Stimulated activated CD4-positive, alpha-beta T cell treated with anti-CD3 and anti-CD28 coated beads, TNF-alpha, amount 100 ng/mL, for 24 hours (primary cell): ENCODE measurements around the gene MYO1E.
"Not testable (repeated sequence)": the region's sequence is repeated elsewhere in the genome, so short reads cannot be mapped to it uniquely, and the experiment has no call there.

Source experiments
- DNase-seq, 3 experiments: peaks; one replicate each; pipeline ENCODE4 v3.0.0-alpha.2; 2020; ENCODE audit warnings: low read depth in 3 of 3

The MYO1E gene

DNA sequence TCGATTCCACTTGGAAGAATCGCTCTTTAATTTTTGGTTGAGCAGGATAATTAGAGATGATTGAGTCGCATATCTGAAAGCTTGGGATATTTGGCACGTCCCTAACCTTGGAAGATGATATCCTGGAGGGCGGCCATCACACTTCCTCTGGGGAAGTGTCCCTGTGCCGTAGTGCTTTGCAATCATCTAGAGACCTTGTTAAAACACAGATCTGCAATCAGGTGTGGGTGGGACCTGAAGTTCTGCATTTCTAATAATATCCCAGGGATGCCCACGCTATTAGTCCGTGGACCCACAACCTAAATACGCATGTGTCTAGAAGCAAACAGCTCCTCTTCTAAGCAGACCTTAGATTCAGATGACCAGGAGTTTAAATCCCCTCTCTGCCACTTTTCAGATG, 20.5 kb downstream of the MYO1E start:
- no peak for DNase-seq

DNA sequence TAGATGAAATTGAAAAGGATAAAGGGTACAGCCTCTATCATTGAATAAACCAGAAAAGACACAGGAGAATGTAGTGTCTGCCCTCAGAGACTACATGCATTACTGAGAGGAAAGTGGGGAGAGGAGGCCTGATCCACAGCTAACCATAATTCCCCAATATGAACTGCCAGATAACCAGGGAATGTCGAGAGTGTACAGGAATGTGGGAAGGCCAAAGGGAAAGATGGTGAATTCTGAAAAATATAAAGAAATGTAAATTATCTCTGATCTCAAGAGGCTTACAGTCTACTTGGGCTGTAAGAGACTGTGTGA, 22.3 kb downstream of the MYO1E start:
- DNase-seq = no peak

DNA sequence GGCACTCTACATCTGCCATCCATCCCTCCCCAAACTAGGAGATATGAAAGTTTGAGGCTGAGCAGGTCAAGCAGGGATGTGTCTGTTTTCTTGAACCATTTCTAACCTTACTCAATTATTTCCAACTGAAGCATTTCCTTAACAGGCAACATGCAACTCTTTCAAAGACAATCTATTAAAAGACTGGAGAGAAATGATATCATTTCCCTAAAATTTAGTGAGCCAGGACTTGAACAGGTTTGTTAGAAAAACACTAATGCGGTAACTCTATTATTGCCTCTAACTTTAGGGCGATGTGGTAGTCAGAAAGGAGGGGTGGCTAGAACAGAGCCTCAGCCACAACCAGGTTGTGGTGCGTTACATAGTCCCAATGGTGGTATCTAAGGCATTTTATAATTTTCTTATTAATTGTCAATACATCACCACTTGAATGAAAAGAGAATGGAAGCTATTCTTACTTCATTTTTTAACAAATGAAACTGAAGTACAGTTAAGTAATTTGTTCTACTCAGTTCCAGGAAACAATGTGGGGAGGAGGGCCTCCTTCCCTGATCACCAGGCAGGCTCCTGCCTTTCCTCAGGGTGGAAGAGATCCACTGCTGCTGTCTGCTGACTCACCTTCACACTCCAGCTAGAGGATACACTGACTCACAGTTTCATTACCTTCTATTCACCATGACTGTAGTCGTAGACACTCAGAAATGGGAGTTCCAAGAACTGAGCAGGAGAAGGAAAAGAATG, 22.8 kb downstream of the MYO1E start:
- peak in 1 of 3 experiments; percentile 9 for DNase-seq

DNA sequence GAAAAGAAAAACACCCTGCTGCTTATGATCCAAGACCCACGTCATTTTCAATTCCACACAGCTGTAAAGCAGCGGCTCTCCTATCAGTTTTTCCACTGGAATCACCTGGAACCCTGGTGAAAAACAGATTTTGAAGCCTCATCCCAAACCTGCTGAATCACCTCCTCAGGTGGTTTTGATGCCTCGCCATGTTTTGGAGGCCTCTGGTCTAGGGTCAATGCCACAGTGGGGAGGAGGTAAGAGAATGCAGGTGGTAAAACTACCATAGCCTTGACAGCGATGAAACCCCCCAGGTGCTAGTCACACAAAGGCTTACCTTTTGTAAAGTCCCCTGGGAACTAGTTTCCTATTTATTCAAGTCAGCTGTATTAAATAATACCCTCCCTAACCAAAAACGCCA, 24.8 kb downstream of the MYO1E start:
- DNase-seq = no peak

DNA sequence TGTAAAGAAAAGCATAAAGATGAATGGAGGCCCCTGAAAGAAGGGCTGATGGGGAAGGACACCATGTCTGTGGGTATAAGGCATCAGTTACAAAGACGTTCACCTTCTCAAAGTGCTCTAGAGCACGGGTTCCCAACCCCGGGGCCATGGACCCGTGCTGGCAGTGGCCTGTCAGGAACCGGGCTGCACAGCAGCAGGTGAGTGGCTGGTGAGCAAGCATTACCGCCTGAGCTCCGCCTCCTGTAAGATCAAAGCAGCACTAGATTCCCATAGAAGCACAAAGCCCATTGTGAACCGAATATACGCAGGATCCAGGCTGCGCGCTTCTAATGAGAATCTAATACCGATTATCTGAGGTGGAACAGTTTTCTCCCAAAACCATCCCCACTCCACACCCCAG, 25.7 kb downstream of the MYO1E start:
- no peak for DNase-seq

DNA sequence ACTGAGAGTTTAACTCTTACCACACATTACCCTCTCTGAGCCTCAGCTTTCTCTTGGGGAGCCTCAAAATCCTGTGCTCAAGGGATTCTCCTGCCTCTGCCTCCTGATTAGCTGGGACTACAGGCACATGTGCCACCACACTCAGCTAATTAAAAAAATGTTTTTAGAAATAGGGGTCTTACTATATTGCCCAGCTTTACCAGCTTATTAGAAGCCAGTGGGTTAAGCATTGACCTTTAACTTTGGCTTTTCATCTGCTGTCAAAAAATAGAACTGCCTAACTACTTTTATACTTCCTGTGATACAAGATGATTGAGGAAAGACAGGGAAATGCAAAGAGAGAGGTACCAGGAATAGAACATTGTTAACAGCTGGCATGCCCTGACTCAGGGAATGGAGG, 27.3 kb downstream of the MYO1E start:
- no peak for DNase-seq

DNA sequence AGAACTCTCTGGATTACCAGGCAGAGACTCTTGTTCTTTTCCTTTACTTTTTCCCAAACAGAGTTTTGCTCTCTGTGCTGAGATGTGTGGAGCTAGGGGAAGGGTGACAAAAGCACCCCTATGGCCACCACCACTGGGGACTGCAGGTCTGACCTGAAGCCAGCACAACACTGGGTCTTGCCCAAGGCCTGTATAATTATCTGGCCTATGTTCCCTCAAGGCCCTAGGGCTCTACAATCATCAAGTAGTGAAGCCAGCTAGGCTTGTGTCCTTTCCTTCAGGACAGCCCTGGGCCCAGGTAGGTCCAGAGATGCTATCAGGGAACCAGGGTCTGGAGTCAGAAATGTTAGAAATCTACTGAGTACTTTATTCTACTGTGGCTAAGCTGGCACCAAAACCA, 28.4 kb downstream of the MYO1E start:
- no peak for DNase-seq

DNA sequence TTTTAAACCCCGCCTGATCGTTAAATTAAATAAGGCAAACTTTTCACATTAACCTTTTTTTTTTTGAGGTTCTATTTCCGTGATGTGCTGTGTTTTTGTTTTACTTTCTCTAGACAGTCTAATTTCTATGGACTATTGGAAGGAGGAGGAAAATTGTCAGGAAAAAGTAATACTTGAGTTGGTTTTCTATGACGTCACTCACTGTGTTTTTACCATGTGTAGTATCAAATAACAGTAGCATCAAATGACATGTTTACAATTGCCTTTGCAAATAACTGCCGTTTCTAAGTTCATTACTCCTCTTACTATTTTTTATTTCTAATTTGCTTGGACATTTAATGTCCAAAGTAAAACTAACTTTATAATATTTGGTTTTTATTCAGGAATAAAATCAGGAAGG, 32.3 kb downstream of the MYO1E start:
- no peak for DNase-seq

DNA sequence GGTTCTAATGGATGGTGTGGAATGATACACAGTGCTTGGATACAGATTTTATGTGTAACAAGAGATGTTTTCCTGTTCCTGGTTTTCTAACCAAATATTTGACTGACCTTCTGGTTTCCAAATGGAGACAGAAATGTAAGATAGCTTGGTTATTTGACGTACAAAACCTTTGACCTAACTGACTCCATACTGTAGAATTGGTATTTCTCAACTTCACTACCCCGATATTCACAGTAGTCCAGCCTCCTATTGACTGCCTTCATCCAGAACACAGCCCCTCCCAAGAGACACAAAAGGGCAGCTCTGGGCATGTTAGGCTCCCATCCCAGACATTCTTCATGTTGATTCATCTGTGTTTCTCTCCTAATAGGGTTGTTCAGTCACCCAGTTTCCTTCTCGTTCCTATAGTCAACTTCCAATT, 33.4 kb downstream of the MYO1E start:
- DNase-seq = no peak

DNA sequence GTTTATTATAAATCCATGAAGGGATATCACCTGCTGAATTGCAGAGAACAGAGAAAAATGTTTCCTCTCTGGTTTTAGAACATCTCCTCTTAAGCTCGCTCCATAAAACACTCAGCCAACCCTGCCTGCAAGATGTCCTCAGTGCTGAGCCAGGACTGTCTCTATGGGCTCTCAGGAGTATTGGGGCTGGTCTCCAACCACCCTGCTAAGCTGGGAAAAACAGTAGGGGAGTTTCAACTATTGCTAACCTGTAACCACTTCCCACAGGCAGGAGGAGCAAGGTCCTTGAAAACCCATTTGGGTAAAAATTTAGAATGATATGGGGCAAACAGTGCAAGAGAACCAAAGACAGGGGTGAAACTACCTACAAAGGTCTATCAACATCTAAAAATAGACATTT, 34.3 kb downstream of the MYO1E start:
- DNase-seq = no peak

DNA sequence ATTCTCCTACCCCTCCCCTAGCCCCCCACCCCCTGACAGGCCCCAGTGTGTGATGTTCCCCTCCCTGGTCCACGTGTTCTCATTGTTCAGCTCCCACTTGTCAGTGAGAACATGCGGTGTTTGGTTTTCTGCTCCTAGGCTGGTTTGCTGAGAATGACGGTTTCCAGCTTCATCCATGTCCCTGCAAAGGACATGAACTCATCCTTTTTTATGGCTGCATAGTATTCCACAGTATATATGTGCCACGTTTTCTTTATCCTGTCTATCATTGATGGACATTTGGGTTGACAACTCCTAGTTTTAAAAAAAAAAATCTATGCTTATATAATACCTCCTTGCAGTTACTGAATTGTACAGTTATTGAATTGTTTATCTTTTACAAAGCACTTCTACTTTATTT, 35.9 kb downstream of the MYO1E start:
- DNase-seq = not testable (repeated sequence)

DNA sequence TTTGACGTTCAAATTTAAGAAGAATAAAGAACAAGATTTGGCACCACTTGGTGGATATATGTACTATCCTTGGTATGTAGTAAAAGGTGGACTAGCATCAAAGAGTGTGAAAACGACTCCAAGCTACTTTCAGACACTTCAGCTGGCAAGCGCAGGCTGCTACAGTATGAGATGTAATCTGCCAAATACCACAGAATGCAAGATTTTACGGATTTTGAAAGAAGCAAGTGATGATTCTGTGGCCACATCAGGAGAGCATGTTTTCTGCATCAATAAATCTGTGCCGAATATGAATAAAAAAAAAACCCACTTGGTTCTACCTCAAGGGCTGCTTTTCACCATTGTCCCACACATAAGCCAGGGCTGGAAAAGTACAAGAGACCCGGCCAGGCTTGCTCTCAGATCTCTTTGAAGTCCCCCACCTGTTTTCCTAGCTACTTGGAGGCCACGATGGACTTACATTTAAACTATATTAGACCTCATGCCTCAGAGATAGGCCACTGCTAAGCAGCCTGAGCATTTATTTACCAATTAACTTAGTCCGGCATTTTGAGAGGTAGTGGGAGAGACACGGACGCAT, 37.4 kb downstream of the MYO1E start:
- DNase-seq = no peak

DNA sequence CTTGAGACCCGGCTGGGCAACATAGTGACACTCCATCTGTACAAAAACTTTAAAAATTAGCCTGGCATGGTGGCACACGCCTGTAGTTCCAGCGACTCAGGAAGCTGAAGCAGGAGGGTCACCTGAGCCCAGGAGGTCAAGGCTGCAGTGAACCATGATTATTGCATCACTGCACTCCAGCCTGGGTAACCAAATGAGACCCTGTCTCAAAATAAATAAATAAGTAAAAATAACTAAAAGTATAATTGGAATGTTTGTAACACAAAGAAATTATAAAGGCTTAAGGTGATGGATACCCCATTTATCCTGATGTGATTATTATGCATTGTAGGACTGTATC, 38.6 kb downstream of the MYO1E start:
- DNase-seq = no peak

DNA sequence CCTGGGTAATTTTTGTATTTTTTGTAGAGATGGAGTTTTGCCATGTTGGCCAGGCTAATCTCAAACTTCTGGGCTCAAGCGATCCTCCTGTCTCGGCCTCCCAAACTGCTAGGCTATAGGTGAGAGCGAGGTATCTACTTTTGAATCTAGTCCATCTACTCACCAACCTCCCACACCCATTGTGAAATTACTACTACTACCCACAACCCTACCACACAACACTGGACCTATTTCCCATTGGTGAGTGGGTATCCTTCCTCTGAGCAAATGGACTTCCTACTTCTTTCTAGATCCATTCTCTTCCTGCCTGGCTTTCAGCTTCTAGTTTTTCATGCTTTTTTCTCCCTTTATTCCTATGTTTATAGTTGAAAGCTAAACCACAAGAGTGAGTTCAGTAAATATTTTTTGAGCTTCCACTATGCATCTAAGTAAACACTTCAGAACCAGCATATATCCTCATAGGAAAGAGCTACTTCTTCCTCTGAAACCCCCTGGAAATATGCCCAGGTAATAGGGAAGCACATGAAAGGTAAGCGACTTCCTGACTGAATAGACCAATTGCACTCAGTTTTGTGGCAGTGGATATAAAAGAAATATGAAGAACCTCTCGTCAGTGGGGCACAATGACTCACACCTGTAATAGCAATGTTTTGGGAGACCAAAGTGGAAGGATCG, 39.1 kb downstream of the MYO1E start:
- DNase-seq = no peak

DNA sequence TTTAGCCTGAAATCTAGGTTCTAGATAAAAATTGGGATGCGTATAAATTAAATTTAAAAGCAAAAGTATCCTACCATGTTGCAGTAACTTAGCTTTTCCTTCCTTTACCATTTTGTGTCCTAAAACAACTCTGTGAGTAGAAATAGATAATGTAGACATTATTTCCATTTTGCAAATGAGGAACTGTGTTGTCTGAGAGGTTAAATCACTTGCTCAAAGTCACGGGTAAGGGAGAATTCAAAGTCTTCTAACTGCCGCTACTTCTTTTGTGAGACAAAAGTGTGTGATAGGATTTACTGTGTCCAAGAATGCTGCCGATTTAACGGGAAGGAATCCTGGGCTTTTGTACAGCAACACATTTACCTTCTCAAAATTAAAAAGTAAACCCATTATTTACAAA, 40.7 kb downstream of the MYO1E start:
- no peak for DNase-seq

DNA sequence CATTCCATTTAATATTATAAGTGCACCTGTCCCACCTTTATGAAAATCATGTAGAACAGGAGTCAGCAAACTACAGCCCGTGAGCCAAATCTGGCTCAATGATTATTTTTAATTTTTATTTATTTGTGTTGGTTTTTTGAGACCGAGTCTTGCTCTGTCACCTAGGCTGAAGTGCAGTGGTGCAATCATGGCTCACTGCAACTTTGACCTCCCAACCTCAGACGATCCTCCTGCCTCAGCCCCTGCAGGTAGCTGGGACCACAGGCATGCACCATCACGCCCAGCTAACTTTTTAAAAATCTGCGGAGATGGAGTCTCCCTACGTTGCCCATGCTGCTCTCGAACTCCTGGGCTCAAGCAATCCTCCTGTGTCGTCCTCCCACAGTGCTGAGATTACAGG, 42.0 kb downstream of the MYO1E start:
- DNase-seq = no peak

DNA sequence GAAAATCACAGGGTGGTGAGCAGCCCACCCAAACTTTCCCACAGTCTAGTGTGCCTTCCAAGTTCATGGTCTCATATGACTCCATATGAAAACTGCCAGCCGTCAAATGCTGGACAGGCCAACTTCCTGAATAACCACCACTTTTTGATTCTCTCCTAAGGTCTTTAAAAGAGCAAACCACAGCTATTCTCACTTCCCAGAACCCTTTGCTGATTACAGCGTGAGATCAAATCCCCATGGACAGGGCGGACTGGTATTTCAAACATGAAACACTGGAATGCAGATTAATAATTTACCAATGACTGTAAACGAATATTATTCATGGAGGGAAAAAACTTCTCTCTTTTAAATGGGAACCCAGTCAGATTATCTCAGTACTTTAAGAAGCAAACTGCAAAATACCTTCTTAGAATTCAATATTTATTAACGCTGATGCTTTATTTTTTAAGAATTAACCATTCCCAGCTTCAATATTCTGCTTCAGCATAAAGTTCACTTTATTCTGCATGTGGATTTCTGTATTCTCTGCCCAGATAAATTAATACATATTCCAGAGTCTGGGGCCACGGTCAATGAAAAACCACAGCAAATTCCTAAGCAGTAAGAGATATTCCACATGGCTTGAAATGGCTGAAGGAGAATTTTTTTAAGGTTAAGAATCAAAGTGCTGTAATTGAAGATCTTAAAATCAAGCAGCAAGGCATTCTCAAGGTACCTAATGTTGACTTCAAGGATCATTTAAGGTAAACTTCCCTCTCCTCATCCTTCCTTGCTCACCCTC, 42.9 kb downstream of the MYO1E start:
- DNase-seq = no peak

DNA sequence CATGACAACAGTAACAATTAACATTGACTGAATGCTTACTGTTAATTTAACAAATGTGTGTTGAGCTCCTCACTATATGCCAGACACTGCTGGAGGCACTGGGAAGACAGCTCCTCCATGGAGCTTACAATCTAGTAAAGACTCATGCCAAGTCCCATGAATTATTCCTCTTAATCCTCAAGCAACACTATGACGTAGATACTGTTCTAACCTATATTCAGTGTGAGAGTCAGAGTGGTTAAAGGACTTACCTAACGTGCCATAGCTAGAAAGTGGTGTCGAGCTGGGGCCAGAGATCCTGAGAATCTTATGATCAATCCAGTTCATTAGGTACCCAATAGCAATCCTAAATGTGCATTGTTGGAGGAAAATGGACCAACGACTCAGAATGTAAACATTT, 43.6 kb downstream of the MYO1E start:
- no peak for DNase-seq

DNA sequence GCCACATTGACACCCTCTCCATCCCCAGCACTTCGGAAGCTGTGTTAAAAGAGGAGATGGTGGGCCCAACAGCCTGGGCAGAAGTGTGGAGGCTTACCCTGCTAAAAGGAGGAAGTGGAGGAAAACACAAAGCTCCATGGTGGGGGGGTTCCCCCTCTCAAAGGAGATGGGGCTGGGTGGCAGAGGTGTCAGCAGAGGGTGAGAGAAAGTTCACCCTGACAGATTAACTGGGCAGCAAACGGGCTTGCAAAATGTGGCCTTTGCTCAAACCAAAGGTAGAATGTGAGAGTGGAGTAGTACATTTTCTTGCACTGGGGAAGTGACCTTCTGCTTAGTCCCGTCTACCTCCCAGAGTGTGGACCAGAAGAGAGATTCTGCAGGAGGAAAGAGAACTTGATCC, 44.7 kb downstream of the MYO1E start:
- no peak for DNase-seq

DNA sequence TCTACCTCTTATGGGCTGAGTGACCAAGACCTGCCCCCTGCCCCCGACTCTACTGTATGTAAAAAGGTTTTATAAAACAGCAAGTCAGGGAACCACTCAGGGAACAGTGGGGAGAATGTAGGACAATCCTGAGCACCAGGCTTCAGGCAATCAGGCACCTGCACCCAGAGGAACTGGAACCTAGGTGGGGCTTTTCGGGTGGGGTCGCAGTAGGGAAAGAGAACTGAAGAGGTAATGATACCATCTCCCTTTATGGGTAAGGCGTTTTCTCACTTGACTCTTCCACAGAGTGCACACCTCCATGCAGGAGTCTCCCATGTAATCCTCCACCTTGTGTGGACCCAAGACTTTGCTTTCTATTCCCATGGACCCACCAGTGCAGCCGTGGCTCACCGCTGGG, 45.8 kb downstream of the MYO1E start:
- DNase-seq = no peak

DNA sequence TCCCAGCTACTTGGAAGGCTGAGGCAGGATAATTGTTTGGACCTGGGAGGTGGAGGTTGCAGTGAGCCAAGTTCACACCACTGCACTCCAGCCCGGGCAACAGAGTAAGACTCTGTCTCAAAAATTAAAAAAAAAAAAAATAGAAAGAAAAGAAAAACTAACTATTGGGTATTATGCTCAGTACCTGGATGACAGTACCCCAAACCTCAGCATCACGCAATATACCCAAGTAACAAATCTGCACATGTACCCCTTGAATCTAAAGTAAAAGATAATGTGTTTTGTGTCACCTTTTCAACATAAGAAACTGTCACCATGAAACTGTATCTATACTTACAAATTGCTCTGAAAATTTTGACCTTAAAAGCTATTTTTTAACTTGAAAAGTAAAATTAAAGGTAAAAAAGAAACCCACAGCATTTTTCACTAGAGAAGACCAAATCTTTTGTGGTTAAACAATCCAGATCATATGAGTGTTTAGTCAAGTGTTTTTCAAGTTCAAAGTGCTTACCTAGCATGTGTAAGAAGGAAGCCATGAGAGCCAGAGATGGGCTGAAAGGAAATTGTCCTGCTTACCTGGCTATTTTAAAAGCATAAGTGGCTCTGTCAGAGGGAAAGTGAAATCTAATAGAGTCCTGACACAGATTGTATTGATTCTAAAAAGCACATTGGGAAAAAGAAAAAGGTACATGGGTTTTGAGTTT, 50.5 kb downstream of the MYO1E start:
- DNase-seq = no peak

DNA sequence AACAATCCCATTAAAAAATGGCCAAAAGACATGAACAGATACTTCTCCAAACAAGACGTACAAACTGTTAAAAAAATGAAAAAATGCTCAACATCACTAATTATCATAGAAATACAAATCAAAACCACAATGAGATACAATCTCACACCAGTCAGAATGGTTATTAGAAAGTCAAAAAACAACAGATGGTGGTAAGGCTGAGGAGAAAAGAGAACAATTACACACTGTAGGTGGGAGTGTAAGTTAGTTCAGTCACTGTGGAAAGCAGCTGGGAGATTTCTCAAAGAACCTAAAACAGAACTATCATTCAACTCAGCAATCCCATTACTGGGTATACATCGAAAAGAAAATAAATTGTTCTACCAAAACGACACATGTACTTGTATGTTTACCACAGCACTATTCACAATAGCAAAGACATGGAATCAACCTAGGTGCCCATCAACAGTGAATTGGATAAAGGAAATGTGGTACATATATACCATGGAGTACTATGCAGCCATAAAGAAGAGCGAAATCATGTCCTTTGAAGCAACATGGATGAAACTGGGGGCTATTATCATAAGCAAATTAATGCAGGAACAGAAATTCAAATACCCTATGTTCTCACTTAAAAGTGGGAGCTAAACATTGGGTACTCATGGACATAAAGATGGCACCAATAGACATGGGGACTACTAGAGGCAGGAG, 51.5 kb downstream of the MYO1E start:
- DNase-seq = no peak
